ENCODE measurements around the gene VWF.

Gene VWF

DNA sequence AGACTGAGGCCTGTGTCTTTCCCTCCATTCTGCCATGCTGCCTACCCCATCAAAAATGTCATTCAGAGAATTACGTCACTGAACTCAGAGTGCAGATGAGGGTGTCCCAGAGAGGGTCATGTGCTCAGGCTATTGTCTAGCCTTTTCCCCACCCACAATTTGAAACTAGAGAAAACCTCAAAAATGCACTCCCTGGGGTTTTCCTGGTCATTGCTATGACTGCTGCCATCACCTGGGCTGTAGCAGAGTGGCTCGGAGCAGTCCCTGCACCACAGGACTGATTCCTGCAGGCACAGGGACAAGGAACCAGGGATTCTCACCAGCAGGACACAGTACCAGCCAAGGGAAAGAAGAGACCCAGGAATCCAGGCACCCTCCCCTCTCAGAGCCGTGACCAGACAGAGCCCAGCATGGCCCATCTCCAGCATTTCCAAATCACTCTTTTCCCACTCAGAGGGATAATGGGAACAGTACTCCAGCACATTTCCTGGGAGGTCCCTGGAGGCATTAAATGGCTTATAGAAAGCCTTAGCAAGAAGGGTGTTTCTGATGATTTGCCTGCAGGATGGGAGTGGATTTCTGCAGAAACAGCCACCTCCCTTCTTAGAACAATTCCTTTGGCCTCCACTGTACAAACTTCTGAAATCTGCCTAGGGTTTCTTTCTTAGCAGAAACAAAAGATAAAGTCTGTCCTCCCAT is 45.9 kb downstream of the VWF start:
- no peak for DNase-seq (ENCODE audit: low read depth, low spot score)

DNA sequence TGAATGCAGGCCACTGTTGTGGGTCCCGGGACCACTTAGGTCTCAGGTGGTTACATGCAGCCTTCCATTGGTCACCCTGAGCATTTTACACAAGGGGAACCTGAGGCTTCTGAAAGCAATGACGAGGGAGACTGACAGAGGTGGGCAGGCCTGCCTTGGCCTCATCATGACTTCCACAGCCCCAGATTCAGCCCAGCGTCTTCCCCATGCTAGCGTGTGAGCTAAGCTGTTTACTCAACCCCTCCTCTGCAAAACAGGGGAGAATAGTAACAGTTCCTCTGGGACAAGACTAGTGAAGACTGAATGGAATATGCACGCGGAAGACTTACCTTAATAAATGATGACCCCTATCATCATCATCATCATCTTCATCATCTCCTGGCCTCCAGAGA is 46.8 kb downstream of the VWF start:
- no peak for DNase-seq (ENCODE audit: low read depth, low spot score)

DNA sequence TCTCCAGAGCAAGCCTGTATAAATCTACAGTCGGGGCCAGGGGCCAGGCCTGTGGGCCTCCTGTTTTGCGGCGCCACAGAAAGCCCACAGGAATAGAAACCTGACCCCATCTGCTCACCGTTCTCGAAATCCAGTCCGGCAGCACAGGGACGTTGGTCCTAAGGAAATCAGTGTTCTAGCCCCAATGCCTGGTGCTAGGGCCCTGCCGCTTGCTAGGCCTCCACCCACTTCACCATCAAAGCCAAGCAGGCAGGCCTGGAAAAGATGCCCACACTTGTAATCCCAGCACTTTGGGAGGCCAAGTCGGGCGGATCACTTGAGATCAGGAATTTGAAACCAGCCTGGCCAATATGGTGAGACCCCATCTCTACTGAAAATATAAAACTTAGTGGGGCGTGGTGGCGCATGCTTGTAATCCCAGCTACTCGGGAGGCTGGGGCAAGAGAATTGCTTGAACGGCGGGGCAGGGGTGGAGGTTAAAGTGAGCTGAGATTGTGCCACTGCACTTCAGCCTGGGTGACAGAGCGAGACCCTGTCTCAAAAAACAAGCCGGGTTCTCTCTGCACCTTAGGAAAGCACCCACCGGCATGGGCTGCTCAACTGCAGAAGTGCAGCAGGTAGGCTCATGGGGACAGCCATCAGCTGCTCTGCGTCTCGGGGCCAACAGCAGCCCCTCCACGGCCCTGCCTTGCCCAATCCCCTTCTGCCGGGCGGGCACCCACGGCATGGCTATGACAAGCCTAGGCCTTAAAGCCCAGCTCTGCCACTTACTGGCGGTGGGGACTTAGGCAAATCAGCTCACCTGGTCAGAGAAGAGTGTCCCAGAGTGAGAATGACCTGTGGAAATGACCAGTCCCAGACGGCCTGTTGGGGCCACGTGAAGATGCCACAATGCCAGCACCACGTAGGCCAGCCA is 47.4 kb downstream of the VWF start:
- no peak for DNase-seq (ENCODE audit: low read depth, low spot score)

DNA sequence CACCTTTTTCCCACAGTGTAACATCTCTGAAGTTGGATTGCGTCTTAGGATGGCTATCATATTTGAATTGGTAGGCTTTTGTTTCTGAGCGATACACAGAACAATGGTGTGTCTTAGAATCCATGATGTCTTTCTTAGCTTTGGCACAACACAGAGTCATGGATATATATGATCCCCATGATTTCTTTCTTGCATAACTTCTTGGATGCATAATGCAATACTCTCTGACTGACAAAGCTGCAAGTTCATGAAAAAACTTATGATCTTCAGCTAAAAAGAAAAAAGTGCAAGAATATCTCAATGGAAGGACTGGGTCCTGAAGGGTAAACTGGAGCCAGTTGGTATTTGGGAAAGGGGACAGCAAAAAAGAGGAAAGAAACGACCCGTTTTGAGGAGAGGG is 48.1 kb downstream of the VWF start:
- DNase-seq (ENCODE audit: low read depth, low spot score) = no peak

DNA sequence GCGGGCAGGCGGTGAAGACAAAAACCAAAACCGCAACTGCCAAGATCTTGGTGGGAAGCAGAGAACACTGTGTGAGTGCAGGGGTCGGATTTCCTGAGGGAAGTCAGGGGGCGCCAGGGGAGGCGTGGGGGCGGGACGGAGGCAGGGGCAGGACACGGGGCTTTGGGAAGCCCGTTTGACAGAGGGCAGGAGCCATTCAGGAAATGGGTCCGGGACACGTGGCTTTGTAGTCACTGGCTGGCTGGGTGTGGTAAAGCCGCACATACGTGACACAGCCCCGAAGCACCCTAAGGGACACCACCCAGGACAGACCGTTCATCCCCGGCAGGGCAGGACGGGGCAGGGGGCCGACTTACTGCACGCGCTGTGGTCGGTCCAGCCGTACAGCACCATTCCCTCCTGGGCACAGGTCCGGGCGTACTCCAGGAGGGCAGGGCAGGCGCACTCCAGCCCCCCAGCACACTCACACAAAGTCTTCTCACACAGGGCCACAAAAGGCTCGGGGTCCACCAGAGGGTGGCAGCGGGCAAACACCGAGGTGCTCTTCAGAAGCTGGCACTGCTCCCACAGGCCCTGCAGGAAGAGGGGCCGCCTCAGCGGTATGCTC is 49.4 kb downstream of the VWF start:
- DNase-seq (ENCODE audit: low read depth, low spot score) = no peak

DNA sequence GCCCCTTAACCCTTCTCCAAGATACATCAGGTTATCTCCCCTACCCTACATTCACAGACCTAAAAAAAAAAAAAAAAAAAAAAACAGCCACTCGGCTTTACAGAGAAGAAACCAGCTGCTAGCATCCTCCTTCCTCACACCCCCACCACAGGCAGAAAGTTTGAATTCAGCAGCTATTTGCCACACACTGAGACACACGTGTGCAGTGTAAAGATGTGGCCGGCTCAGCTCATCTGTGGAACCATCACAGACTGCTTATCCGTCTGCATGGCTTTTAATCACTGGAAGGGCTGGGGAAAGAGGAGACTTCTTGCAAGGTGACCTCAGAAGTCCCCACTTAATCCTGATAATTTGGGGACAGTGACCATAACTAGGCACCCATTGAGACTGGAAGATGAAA is 50.0 kb downstream of the VWF start:
- DNase-seq (ENCODE audit: low read depth, low spot score) = no peak

DNA sequence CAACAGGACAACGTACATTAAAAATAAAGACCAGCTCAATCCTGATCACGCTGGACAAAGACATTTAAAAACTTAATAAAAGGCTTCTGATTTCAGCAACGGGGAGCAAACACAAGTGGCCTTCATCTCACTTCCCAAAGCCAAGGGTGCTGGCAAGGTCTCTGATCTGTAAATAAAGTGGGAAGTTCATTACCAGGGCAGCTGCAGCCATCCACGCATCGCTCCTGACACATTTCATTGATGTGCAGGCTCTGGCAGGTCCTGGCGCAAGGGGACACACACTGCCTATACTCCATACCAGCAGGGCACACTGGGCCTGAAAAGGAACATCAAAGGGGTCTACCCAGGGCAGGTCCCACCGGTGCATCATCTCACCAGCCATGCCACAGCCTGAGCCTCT is 51.0 kb downstream of the VWF start:
- DNase-seq (ENCODE audit: low read depth, low spot score) = no peak

DNA sequence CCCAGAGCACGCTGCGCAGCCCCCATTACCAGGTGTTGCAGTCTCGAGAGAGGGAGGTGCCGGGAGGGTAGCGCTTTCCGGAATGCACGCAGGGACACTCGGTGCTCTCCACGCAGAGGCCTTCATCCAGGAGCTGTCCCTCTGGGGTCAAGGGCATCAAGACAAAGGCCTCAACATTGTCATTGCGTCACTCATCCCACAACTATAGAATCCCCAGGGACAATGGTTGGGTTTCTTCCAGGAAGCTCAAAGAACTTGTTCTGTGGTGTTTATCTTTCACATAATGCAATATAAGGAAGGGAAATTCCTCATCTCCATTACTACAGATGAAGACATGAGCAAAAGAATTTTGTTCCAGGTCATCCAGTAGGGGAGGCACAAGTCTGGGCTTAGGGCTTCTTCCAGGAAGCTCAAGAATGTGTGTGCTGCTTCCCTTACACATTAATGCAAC is 52.1 kb downstream of the VWF start:
- no peak for DNase-seq (ENCODE audit: low read depth, low spot score)

DNA sequence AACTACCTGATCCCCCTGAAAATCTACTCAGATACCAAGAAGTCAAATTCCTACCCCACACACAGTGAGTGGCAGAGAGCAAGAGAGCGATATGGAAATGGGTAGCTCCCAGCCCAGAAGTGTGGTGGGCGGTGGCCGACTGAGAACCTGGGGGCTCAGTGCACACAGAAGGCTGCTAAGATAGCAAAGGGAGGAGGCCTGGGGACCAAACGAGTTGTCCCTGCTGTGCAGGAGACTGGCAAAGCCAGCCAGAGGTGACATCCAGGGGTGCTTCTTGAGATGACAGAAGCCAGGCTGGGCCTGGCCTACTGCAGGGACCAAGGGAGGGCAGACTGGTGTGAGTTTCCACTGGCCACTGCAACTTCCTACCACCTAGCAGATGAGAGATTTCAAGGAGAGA is 52.9 kb downstream of the VWF start:
- DNase-seq (ENCODE audit: low read depth, low spot score) = no peak

DNA sequence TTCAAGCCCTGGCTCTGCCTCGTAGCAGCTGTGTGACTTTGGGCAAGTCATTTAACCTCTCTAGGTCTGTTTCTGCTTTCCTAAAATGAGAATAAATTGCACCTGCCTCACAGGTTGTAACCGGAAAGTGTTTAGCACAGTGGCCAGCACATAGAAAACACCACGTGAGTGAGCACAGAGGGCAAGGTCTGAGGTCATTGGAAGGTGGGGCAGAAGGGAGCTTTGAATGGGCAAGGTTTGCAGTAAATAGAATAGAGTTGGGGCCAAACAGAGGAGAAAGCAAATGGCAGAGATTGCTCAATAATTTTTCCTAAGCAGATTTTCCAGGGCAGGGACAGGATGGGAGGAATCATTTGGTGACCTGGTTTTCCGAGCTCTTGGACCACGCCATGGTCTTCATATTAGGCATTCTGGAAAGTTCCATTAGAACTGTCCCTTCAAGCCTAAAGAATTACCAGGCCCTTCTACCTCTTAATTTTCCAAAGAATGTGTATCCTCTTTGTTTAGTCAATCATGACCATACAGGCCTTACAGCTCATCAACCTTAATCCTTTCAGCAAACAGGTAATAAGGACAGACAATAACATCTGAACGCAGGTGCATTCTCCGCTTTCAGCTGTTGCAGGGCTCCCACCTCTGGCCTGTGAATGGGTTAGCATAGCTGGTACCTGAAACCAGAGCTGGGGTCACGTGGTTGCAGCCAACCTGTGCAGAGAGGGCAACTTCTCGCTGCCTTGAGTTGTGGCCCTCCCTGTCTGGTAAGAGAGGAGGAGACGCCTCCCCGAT is 53.8 kb downstream of the VWF start:
- DNase-seq (ENCODE audit: low read depth, low spot score) = no peak

DNA sequence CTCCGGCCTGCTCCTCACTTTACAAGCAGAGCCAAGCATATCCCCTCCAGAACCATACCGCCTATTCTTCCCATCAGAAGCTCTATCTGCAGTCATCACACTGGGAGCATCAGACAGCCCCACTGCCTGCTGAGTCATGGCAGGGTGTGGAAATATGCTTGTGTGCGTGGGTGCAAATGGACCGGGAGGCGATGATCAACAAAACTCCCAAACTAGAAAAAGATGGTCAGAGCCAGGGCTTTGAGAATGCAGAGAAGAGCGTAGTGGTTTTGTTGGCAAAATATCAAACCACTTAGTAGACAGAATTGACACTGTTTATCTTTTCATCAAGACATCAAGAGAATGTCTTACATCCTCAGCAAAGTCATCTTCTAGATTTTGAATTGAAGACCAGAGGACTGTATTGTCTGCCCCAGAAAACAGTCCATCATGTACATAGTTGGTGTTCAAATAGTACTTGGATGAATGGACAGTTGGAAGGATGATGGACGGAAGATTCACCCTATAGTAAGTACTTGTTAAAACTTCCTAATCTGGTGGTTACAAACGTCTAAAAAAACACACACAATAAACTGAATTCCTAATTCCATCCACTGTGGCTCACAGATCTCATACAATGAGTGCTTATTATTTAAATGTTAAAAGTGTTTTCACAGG is 54.9 kb downstream of the VWF start:
- DNase-seq (ENCODE audit: low read depth, low spot score) = peak; percentile 55

DNA sequence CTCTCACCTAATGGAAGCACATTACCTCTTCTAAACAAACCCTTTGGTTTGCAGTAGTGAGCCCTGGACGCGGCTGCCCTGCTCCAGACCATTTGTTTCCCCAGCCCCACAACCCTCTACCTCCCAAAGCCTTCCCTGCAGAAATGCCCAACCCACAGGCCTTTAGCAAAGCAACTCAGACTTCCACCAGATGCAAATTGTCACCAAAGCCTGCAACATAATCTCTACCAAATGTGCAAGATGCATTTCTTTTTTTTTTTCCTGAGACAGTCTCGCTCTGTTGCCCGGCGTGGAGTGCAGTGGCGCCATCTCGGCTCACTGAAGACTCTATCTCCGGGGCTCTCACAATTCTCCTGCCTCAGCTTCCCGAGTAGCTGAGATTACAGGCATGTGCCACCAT is 56.2 kb downstream of the VWF start:
- no peak for DNase-seq (ENCODE audit: low read depth, low spot score)

DNA sequence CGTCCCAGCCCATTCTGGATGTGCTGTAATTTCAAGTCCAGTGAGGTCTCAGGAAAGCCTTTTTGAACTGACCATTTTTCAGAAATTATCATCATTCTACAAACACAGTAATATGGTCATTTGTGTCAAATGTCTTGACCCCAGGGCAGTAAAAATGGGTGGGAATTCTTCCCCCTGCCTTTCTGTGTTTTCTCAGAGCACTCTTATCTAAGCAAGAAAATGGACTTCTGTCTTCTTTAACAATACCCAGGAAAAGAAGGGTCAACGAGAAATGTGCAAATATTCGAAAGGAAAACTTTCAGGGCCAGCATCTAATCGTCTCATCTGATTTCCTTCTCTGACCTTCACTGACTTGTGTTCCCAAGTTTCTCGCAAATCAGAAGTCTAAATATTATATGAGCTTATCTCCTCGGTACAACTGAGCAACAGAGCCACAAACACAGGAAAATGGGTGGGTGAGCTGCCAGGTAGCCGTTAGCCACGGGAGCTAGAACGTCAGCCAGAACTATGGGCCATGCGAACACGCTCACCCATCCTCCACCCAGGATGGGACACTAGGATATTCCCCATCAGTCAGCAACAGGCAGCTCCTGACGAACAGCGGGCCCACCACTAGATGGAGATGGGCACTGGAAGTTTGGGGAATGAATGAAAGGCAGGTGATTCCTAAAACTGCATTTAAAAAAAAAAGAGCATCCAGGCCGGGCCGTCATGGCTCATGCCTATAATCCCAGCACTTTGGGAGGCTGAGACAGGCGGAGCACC is 57.1 kb downstream of the VWF start:
- no peak for DNase-seq (ENCODE audit: low read depth, low spot score)

DNA sequence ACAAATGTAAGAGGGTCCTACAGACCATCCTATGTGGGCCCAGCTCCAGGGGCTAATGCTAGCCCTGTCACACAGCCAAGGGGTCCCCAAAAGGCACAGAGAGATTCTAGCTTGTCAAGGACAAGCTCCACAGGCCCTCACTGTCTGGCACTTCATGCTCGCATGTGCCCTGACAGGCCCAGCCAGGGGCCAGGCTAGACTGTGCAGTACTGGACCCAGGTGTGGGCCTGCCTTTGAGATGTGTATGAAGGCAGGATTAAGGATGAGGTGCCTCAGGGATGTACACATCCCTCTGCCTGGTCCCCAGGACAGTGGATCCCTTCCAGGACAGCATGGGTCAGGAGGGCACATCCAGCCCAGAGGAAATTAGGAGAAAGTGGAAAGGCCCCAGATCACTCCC is 57.8 kb downstream of the VWF start:
- DNase-seq (ENCODE audit: low read depth, low spot score) = no peak

DNA sequence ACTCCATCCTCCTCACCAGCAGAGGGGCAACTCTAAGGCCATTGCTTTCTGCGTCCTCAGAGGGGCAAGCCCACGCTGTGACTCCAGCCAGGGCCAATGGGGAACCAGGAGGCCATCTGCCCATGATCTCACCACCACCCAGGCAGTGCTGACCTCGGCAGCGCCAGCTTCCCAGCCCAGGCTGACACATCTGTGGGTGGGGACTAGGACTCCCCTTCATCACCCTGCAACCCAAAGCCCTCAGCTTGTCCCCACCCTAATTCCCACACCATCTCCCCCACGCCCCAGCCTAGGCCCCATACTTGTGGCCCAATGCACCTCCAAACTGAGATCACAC is 58.6 kb downstream of the VWF start:
- DNase-seq (ENCODE audit: low read depth, low spot score) = no peak

DNA sequence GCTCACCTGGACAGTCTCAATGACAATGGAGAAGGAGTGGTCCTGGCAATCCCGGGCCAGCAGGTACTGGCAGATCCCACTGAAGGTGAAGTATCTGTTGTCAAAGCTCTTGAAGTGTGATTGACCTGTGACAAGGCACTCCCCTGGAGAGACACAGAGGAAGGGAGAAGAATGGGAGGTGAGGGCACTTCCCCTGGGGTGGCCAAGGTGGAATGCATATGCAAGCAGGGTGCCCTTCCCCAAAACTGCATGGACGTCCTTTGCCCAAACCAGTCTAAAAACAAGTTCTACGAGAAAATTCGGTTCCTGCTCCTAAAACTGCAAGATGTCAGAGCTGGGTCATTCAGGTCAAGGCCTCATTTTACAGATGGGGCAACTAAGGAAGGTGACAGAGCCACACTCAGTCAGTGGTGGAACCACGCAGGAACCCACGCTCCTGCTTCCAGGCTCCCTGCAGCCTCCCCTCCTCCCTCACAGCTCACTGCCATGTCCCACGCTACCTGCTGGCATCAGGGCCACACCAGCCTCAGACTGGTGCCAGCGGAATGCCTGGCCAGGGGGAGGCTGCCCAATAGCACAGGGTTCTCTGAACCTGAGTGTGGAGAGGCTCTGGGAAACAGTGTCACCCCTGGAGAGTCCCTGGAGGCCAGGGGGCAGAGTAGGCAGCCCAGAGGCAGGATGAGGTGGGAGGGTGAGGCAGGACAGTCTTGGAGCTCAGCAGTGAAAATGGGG is 59.2 kb downstream of the VWF start:
- no peak for DNase-seq (ENCODE audit: low read depth, low spot score)

DNA sequence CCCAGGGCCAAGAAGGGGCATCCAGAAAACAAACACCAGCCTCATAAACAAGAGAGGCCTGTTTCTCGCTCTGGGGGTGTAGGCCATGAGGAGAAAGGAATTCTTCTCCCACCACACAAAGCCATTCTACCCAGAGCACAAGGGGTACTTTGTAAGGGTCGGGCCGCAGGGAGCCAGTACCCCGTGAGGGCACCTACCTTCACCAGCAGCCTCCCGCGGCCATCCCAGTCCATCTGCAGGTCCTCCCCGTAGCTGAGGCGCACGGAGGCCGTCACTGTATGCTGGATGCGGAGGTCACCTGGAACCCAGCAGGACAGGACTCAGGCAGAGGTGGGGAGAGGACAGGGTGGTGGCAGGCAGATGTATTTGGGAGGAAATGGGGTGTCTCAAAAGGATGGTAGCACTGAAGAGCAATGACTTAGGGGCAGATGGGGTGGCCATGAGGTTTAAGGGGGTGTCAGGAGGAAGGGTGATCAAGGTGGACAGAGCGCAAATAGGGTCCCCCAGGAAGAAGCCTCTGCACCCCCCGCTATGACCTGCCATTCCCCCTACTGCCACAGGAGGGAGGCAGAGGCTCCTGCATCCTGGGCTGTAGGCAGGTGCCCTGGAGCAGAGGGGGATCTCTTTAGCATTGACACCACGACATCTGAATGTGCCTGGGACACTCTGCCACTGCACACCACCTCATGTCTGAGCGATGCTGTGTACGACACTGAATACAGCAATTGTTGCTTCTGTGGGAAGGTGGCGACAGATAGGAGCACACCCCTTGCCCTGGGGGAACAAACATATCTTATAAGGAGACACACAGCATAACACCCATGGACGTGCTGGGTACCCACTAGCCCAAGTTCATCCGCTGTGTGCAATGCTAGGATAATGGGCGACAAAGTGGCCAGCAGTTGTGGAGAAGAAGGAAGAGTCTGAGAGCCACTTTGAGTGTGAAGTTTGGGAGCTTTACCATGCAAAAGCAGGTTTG is 61.4 kb downstream of the VWF start:
- no peak for DNase-seq (ENCODE audit: low read depth, low spot score)

DNA sequence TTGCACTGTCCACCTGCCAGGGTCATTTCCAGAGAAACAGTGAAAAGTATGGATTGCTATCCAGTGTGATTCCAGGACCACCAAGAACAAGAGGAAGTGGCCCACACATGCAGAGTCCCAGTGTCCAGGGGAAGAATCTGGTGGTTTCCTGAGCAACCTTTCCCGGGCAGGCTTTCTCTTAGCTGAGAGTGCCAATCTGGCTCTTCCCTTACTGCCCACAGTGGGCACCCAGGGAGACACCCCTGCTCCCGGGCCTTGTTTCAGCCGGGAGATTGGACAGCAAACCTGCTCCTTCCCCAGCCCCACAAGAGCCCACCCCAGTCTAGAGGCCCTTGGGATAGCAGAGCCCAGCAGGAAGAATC is 62.1 kb downstream of the VWF start:
- no peak for DNase-seq (ENCODE audit: low read depth, low spot score)

DNA sequence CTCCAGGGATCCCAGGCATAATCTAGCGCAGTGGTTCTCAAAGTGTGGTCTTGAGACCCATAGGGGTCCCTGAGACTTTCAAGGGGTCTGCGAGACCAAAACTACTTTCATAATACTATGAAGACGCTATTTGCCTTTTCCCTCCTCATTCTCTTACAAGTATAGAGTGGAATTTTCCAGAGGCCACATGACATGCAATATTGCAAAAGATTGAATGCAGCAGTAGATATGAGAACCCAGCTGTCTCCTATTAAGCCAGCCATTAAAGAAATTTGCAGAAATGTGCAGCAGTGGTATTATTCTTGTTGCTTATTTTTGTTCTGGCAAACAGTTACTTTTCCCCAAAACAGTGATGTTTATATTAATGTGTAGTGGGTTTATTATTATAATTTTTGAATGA is 62.8 kb downstream of the VWF start:
- no peak for DNase-seq (ENCODE audit: low read depth, low spot score)
